Gastroesophageal sphincter (tissue), 4 donors: Measurements from ENCODE around the gene UCK1. TPM values are rescaled to one million over a fixed set of nuclear protein-coding genes. Genes with fewer than 3 reads are reported as not detected.

Experiments
- ATAC-seq: fragments of 150-250 bp; one replicate; pipeline ENCODE4 v1.9.1; 2016; ENCODE audit warnings: mild to moderate bottlenecking, moderate library complexity
- H3K27ac ChIP-seq, 4 donors: fragments of 200-600 bp; sonication (generic) in 3 of 4; 1 replicate in 3 of 4; 2 replicates in 1 of 4; pipeline ENCODE4 v1.5.1; 2016 to 2019
- H3K27me3 ChIP-seq: fragments of 200-600 bp; sonication (generic); one replicate; pipeline ENCODE4 v1.5.1; 2019
- H3K36me3 ChIP-seq, 2 donors: fragments of 200-600 bp; sonication (generic); one replicate each; pipeline ENCODE4 v1.5.1; 2019; ENCODE audit warnings: control low read depth in 1 of 2
- H3K4me1 ChIP-seq, 3 donors: fragments of 200-600 bp; sonication (generic); 1 replicate in 2 of 3; 2 replicates in 1 of 3; pipeline ENCODE4 v1.5.1; 2016 to 2019; ENCODE audit warnings: control low read depth in 2 of 3
- H3K4me3 ChIP-seq, 2 donors: fragments of 200-600 bp; sonication (generic); one replicate each; pipeline ENCODE4 v1.5.1; 2019; ENCODE audit warnings: mild to moderate bottlenecking in 1 of 2, moderate library complexity in 1 of 2
- H3K9me3 ChIP-seq, 3 donors: fragments of 200-600 bp; sonication (generic); one replicate each; pipeline ENCODE4 v1.5.1; 2017 to 2019; ENCODE audit warnings: control low read depth in 2 of 3
- EP300 ChIP-seq: sonication (generic); formaldehyde crosslinking; IDR thresholded peaks from one replicate; pipeline ENCODE4 v1.6.1; 2017; ENCODE audit warnings: antibody characterized with exemption, mild to moderate bottlenecking
- POLR2A ChIP-seq, 2 donors: fragments of 450-650 bp; IDR thresholded peaks; one replicate each; pipeline ENCODE4 v1.6.1; 2017; ENCODE audit warnings: antibody characterized with exemption in 2 of 2, mild to moderate bottlenecking in 2 of 2, moderate library complexity in 1 of 2
- POLR2AphosphoS5 ChIP-seq: sonication (generic); formaldehyde crosslinking; IDR thresholded peaks from one replicate; pipeline ENCODE4 v1.6.1; 2017; ENCODE audit warnings: antibody characterized with exemption
- WGBS, 2 donors: methylation state at CpG; one replicate each; pipeline ENCODE4 v1.1.5; 2018; ENCODE audit warnings: low coverage in 1 of 2; 5-methylcytosine and 5-hydroxymethylcytosine counted together
- total RNA-seq, 4 donors: library from RNA; depleted of rRNA; stranded (reverse); fragments of >200 nt; gene quantifications; one replicate each; pipeline ENCODE4 v1.1.0, GENCODE V29; 2016
- TF ChIP-seq, protein P1 (sequence below), 4 experiments: fragments of 200-600 bp in 2 of 4; fragments of 450-650 bp in 2 of 4; sonication (generic) in 1 of 4; IDR thresholded peaks; one replicate each; pipeline ENCODE4 v1.5.1; 2017 to 2019; ENCODE audit warnings: antibody characterized with exemption in 4 of 4, mild to moderate bottlenecking in 2 of 4, moderate library complexity in 2 of 4

Gene UCK1
- total RNA-seq, 4 donors from 2014 or later, result 46.8 to 125 (median 51.4) TPM

DNA sequence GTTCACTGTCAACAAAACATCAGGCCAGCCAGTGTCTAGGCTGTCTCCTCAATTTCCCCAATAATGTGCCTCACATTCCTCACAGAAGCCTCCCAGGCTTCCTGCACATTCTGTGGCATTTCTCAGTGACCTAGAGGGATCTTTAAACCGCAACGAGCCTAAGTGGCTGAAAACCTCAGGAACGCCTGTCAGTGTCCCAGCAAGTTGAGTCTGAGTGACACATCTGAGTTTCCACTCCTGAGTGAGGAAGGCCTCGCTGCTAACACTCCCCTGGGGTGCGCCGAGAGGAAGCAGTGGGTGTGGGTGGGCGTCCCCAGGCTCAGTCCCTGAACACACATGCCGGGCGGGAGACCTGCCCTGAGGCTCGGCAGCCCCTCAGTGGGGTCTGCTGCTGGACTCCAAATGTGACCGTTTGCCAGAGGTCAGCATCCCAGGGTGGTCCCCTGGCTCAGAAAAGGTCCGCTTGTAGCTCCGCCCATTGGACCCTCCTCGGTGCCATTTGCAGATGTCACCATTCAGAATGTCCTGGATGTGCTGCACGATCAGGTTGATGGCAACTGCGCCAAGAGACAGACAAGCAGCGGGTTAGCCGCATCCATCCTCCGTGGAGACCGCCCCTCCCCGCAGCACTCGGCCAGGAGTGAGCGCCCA, 6.3 kb downstream of the UCK1 start:
- no peak overlapping the region for H3K27ac ChIP-seq
- H3K27me3 ChIP-seq, result no peaks in the 10 kb centered on the region
- TF ChIP-seq POLR2AphosphoS5, result no peak
- no peak for TF ChIP-seq EP300
- TF ChIP-seq, protein P1, sequence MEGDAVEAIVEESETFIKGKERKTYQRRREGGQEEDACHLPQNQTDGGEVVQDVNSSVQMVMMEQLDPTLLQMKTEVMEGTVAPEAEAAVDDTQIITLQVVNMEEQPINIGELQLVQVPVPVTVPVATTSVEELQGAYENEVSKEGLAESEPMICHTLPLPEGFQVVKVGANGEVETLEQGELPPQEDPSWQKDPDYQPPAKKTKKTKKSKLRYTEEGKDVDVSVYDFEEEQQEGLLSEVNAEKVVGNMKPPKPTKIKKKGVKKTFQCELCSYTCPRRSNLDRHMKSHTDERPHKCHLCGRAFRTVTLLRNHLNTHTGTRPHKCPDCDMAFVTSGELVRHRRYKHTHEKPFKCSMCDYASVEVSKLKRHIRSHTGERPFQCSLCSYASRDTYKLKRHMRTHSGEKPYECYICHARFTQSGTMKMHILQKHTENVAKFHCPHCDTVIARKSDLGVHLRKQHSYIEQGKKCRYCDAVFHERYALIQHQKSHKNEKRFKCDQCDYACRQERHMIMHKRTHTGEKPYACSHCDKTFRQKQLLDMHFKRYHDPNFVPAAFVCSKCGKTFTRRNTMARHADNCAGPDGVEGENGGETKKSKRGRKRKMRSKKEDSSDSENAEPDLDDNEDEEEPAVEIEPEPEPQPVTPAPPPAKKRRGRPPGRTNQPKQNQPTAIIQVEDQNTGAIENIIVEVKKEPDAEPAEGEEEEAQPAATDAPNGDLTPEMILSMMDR (IDR thresholded peaks at IDR 0.05), result no peak
- no peak for TF ChIP-seq POLR2A (IDR thresholded peaks at IDR 0.05)
- ATAC-seq, result no peak
- no peak overlapping the region for H3K4me3 ChIP-seq
- WGBS, 2 donors, result 93 to 100% methylated on average over 2 to 6 of the region's 23 CpGs
- H3K36me3 ChIP-seq, result peaks cover 0 to 100% of the 10 kb centered on the region in 2 donors
- peaks cover 0 to 7% (median 2%) of the 10 kb centered on the region in 3 donors for H3K4me1 ChIP-seq
- no peaks in the 10 kb centered on the region for H3K9me3 ChIP-seq

DNA sequence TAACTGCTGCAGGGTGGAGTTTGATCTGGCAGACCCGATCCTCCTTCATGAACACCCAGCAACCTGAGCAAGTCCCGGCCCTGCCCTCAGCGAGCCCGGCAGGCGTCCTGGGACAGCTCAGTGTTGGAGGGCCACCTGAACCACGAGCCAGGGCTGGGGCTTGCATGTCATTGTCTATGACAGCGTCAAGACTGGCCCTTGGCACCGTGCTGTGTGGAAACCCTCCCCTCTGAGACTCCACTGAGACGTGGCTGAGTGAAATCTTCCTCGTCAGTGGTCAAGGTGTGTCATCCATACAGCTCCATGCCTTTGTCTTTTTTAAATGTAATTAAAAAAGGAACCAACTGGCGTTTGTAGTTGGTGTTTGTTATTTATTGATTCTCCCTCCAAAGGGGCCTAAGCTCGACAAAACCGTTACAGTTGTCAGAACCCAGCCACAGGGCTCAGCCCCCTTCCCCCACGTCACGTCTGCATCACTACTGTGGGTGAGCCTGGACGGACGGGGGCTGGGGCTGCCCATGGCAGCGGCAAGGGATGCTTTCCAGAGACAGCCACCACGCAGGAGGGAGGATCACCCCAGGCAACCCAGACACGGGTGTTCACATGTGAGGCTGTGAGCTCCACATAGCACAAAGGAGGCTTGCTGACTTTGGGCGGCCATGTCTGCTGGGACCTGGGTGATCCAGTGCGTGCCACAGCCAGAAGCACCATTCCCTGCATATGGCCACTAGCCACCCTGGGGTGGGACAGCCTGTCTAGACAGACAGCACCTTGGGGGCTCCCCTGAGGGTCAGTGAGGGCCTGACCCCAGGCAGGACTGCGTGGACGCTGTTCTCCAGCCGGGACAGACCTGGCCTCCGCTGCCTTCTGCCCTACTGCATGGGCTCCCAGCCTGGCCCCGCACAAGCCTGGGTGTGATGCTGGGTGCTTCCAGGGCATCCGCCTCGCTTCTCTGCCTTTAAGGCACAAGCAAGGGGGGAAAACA, 7.3 kb downstream of the UCK1 start:
- 67 to 92% methylated on average over 4 to 7 of the region's 29 CpGs for WGBS, 2 donors
- no peak overlapping the region for H3K27ac ChIP-seq
- H3K36me3 ChIP-seq, result peaks cover 0 to 100% of the 10 kb centered on the region in 2 donors
- no peak overlapping the region for H3K4me3 ChIP-seq
- no peaks in the 10 kb centered on the region for H3K27me3 ChIP-seq
- ATAC-seq, result no peak
- no peak for TF ChIP-seq POLR2AphosphoS5
- TF ChIP-seq, protein P1 (IDR thresholded peaks at IDR 0.05), result no peak
- no peak for TF ChIP-seq EP300
- no peak for TF ChIP-seq POLR2A (IDR thresholded peaks at IDR 0.05)
- H3K9me3 ChIP-seq, result no peaks in the 10 kb centered on the region
- H3K4me1 ChIP-seq, result no peaks in the 10 kb centered on the region

DNA sequence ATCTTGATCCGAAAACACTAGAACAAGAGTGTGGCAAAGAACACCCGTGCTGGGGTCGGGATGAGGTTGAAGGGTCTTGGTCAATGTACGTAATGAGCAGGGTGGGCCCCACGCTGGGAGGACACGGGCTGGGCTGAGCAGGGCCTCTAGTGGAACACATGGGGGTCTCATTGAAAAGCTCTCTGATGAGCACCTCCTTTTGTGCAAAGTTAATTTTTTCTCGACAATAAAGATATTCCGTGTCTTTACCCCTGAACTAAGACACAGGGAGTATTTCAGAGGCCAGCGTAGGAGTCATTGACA, 8.0 kb downstream of the UCK1 start:
- no peaks in the 10 kb centered on the region for H3K27me3 ChIP-seq
- TF ChIP-seq, protein P1 (IDR thresholded peaks at IDR 0.05), result no peak
- TF ChIP-seq POLR2A (IDR thresholded peaks at IDR 0.05) (no peak), POLR2AphosphoS5 (no peak), EP300 (no peak)
- H3K4me3 ChIP-seq, result no peak overlapping the region
- H3K4me1 ChIP-seq, result peaks cover 0 to under 1% (median 0%) of the 10 kb centered on the region in 3 donors
- peaks cover 0 to 100% of the 10 kb centered on the region in 2 donors for H3K36me3 ChIP-seq
- ATAC-seq, result no peak
- WGBS, 2 donors, result 76 to 95% methylated on average over 3 to 9 of the region's 9 CpGs
- no peak overlapping the region for H3K27ac ChIP-seq
- H3K9me3 ChIP-seq, result no peaks in the 10 kb centered on the region

DNA sequence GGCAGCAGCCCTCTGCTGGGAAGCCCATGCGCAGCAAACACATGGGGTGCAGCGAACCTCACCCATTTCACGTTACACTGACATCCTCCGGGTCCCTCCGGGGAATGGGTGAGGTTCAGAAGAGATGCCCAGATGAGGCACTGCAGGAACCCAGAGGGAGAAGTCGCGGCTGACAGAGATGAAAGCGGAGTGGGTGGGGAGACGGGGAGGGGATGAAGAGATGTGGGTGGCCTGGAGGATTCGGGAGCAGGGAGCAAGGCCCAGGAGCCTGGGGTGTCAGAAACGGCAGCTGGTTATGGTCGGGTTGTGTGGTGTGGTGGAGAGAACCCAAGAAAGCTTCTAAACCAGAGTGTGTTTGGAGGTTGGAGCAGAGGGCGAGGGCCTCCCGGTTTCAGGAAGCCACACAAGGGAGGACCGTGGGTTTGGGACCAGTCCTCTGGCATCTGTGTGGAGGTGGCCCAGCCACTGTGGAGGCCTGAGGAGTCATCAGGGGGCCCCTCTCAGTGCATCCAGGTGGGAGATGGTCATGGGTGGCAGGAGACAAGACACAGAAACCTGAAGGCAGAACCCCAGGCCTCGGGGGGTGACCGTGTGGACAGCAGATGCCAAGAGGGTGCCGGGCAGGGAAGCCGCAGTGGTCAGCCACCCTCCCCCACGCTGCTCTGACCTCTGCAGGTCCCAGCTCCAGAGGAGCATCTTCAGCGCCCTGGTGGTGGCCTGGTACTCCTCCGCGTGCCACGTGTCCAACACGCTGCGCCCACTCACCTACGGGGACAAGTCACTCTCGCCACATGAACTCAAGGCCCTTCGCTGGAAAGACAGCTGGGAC, 8.6 kb downstream of the UCK1 start:
- Histone ChIP-seq H3K4me1 (peaks cover 0 to 7% (median 0%) of the 10 kb centered on the region in 3 donors), H3K36me3 (peaks cover 0 to 100% of the 10 kb centered on the region in 2 donors), H3K9me3 (no peaks in the 10 kb centered on the region), H3K27me3 (no peaks in the 10 kb centered on the region), H3K4me3 (no peak overlapping the region), H3K27ac (no peak overlapping the region)
- TF ChIP-seq EP300 (no peak), POLR2A (IDR thresholded peaks at IDR 0.05) (no peak), POLR2AphosphoS5 (no peak)
- TF ChIP-seq, protein P1 (IDR thresholded peaks at IDR 0.05), result no peak
- no peak for ATAC-seq
- WGBS, 2 donors, result 75 to 90% methylated on average over 10 to 15 of the region's 29 CpGs
